ENCODE measurements around the gene MEOX1. TPM values are rescaled to one million over a fixed set of nuclear protein-coding genes. Genes with fewer than 3 reads are reported as not detected.

Gene MEOX1
- total and polyA plus RNA-seq, 2 of the 8 experiments (the other 6 are each of a cell fraction or from before 2014, with no cell fraction given): not detected

DNA sequence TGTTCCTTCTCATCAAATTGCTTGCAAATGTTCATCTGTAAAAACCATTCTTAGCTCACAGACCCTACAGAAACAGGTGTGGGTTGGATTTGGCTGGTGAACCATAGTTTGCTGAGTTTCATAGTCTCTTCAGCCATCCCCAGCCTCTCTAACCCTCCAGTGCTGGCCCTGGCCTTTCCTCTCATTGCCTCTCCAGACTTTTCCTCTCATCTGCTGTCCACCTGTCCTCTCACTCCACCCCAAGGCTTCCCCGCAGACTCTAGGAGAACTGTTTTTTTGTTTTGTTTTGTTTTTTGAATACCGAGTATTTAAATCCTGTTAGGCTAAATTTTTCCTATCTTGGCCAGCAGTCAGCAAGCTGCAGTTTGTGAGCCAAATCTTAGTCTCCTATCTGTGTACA is 41.1 kb downstream of the MEOX1 start:
- Histone ChIP-seq H2AFZ (ENCODE audit: low read length) (no peak overlapping the region), H3K4me3 (ENCODE audit: extremely low read depth in 1 of 4, insufficient read depth in 2 of 4, low read depth in 3 of 4, low read length in 4 of 4) (no peak overlapping the region), H3K4me1 (replicated peaks in 1 of 4; ENCODE audit: control insufficient read depth in 3 of 4, insufficient read depth in 4 of 4, low read length in 3 of 4) (no peaks in the 10 kb centered on the region), H3K9ac (replicated peaks in 1 of 4; ENCODE audit: extremely low read depth in 1 of 4, low read depth in 3 of 4, low read length in 3 of 4) (no peak overlapping the region), H3K79me2 (ENCODE audit: control insufficient read depth in 1 of 2, insufficient read depth in 2 of 2, low read length in 2 of 2) (no peaks in the 10 kb centered on the region), H3K9me3 (ENCODE audit: insufficient read depth in 2 of 2, low read depth in 1 of 2, low read length in 1 of 2) (no peaks in the 10 kb centered on the region), H3K36me3 (ENCODE audit: control insufficient read depth in 2 of 4, insufficient read depth in 4 of 4, low read length in 3 of 4) (no peaks in the 10 kb centered on the region), H2BK15ac (ENCODE audit: low read length) (no peak overlapping the region), H4K8ac (ENCODE audit: extremely low read depth, insufficient read depth, low read length) (no peak overlapping the region), H3K4ac (replicated peaks; ENCODE audit: insufficient read length, low read depth, low read length) (no peak overlapping the region), H4K91ac (replicated peaks; ENCODE audit: insufficient read length, low read length) (no peak overlapping the region), H3K23ac (ENCODE audit: insufficient read length) (no peak overlapping the region), H3K4me2 (ENCODE audit: insufficient read depth in 1 of 2, low read depth in 2 of 2, low read length in 2 of 2) (no peak overlapping the region), H2BK20ac (ENCODE audit: low read length) (no peak overlapping the region), H4K20me1 (replicated peaks in 1 of 2; ENCODE audit: control insufficient read depth in 1 of 2, insufficient read depth in 2 of 2, low read length in 2 of 2) (no peaks in the 10 kb centered on the region), H4K5ac (ENCODE audit: insufficient read length, low read depth, low read length) (no peak overlapping the region), H3K79me1 (ENCODE audit: low read depth, low read length) (no peaks in the 10 kb centered on the region), H3K23me2 (ENCODE audit: low read depth, low read length) (no peaks in the 10 kb centered on the region; the same call in 1 of the 2 replicates), H3K56ac (replicated peaks; ENCODE audit: insufficient read length, low read depth, low read length) (no peak overlapping the region), H3K27ac (ENCODE audit: low read depth, low read length) (no peak overlapping the region), H2AK5ac (ENCODE audit: low read depth, low read length) (no peak overlapping the region), H2BK12ac (ENCODE audit: low read depth, low read length) (no peak overlapping the region), H3K27me3 (replicated peaks in 1 of 4; ENCODE audit: control insufficient read depth in 3 of 4, extremely low read depth in 1 of 4, insufficient read depth in 3 of 4, low read length in 3 of 4) (no peaks in the 10 kb centered on the region), H3K14ac (ENCODE audit: insufficient read length) (no peak overlapping the region), H2BK120ac (replicated peaks; ENCODE audit: low read depth, low read length) (no peak overlapping the region), H2BK5ac (ENCODE audit: low read depth, low read length) (no peak overlapping the region), H3K18ac (ENCODE audit: extremely low read depth, low read length) (no peak overlapping the region)
- FAIRE-seq (no peak), DNase-seq (ENCODE audit: low read depth in 1 of 2, low spot score in 2 of 2) (no peak)
- TF ChIP-seq POU5F1 (IDR thresholded peaks at IDR 0.05; ENCODE audit: low read depth, low read length) (no peak), EGR1 (IDR thresholded peaks at IDR 0.05; ENCODE audit: borderline replicate concordance, low read depth, low read length) (no peak), SIX5 (IDR thresholded peaks at IDR 0.05; ENCODE audit: low read depth, low read length) (no peak), CBX8 (IDR thresholded peaks at IDR 0.05; ENCODE audit: borderline replicate concordance, low read depth, low read length) (no peak), ZNF274 (IDR thresholded peaks at IDR 0.05; ENCODE audit: borderline replicate concordance, extremely low read depth, low read length) (no peak)
- TF ChIP-seq, protein P1, sequence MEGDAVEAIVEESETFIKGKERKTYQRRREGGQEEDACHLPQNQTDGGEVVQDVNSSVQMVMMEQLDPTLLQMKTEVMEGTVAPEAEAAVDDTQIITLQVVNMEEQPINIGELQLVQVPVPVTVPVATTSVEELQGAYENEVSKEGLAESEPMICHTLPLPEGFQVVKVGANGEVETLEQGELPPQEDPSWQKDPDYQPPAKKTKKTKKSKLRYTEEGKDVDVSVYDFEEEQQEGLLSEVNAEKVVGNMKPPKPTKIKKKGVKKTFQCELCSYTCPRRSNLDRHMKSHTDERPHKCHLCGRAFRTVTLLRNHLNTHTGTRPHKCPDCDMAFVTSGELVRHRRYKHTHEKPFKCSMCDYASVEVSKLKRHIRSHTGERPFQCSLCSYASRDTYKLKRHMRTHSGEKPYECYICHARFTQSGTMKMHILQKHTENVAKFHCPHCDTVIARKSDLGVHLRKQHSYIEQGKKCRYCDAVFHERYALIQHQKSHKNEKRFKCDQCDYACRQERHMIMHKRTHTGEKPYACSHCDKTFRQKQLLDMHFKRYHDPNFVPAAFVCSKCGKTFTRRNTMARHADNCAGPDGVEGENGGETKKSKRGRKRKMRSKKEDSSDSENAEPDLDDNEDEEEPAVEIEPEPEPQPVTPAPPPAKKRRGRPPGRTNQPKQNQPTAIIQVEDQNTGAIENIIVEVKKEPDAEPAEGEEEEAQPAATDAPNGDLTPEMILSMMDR (IDR thresholded peaks at IDR 0.05; ENCODE audit: control extremely low read depth in 1 of 3, insufficient read depth in 1 of 3, low read depth in 1 of 3, low read length in 3 of 3): no peak
- WGBS, 2 experiments (ENCODE audit: extremely low coverage in 1 of 2, insufficient coverage in 1 of 2, insufficient read length in 1 of 2, insufficient replicate concordance in 2 of 2, low coverage in 1 of 2, low lambda C conversion rate in 2 of 2, missing lambda C conversion rate in 1 of 2): 83% methylated on average over 2 of the region's 2 CpGs; no CpG with 5 or more reads in 1 of the 2 experiments
- CTCF ChIA-PET (ENCODE audit: partially characterized antibody): interaction anchor here (0.5 to 1.4 kb wide), 3 partner anchors 42 to 53 kb away, joined by 3 to 5 read pairs (median 3); no protein-coding TSS in a partner anchor
- POLR2A ChIA-PET (ENCODE audit: partially characterized antibody): interaction anchor here (0.6 kb wide), 1 partner anchor 623 kb away, joined by 3 read pairs; no protein-coding TSS in a partner anchor
